Heart right ventricle (tissue), 16 donors: ENCODE results near the gene EPS8. TPM values are rescaled to one million over a fixed set of nuclear protein-coding genes. Genes with fewer than 3 reads are reported as not detected.

Experiments used
- ATAC-seq, 8 donors: fragments of 200-7000 bp; cut with Tn5 transposase; one replicate each; pipeline ENCODE4 v1.9.1; 2020; ENCODE audit warnings: mild to moderate bottlenecking in 8 of 8, moderate library complexity in 8 of 8, moderate number of reproducible peaks in 1 of 8
- DNase-seq, 2 donors: peaks; one replicate each; pipeline ENCODE4 v3.0.0-alpha.2; 2020
- H3K27ac ChIP-seq, 10 donors: fragments of 200-600 bp; sonication (generic) in 2 of 10; one replicate each; pipeline versions ENCODE4 v1.5.0 to v1.8.0; 2020 to 2022; ENCODE audit warnings: mild to moderate bottlenecking in 3 of 10
- H3K27me3 ChIP-seq, 7 donors: fragments of 200-600 bp; one replicate each; pipeline ENCODE4 v1.8.0; 2021 to 2022; ENCODE audit warnings: mild to moderate bottlenecking in 2 of 7
- H3K36me3 ChIP-seq, 9 donors: fragments of 200-600 bp; sonication (generic) in 1 of 9; one replicate each; pipeline versions ENCODE4 v1.5.0 to v1.8.0; 2020 to 2022; ENCODE audit warnings: mild to moderate bottlenecking in 2 of 9
- H3K4me1 ChIP-seq, 9 donors: fragments of 200-600 bp; sonication (generic) in 1 of 9; one replicate each; pipeline versions ENCODE4 v1.5.0 to v1.8.0; 2020 to 2022; ENCODE audit warnings: mild to moderate bottlenecking in 4 of 9
- H3K4me3 ChIP-seq, 10 donors: fragments of 200-600 bp; sonication (generic) in 2 of 10; one replicate each; pipeline versions ENCODE4 v1.5.0 to v1.8.0; 2020 to 2022; ENCODE audit warnings: mild to moderate bottlenecking in 7 of 10, moderate library complexity in 2 of 10
- H3K9me3 ChIP-seq, 11 donors: fragments of 200-600 bp in 10 of 11; sonication (generic) in 2 of 11; one replicate each; pipeline versions ENCODE4 v1.5.0 to v1.8.0; 2013 to 2022; ENCODE audit warnings: mild to moderate bottlenecking in 2 of 11, control low read depth in 1 of 11, moderate library complexity in 1 of 11
- CTCF ChIP-seq, 9 donors: fragments of 200-600 bp; sonication (generic) in 2 of 9; IDR thresholded peaks; one replicate each; pipeline versions ENCODE4 v1.5.0 to v1.8.0; 2021 to 2022; ENCODE audit warnings: antibody characterized with exemption in 9 of 9, mild to moderate bottlenecking in 5 of 9, moderate library complexity in 1 of 9
- WGBS, 2 donors: extraction: QIAGEN DNeasy Blood & Tissue Kit; methylation state at CpG; one replicate each; pipeline ENCODE4 v1.1.7; 2013; ENCODE audit warnings: inconsistent platforms in 1 of 2; 5-methylcytosine and 5-hydroxymethylcytosine counted together
- intact Hi-C, 10 donors: fragments of 100-400 bp; cut with DNase I; formaldehyde crosslinking; loops; one replicate each; pipeline versions ENCODE4 v1.11.1 to v1.14.2; 2022
- polyA plus RNA-seq, 2 donors: library from polyadenylated mRNA; stranded (reverse); fragments of 200-250 nt; gene quantifications; one replicate each; pipeline ENCODE4 v1.2.3, GENCODE V29; 2013
- total RNA-seq, 10 donors: library from RNA; stranded (reverse); fragmentation: NEBNext Ultra II Directional in 3 of 10; extraction: Animal tissue kit (Norgen Biotek cat#: 25700) in 3 of 10; gene quantifications; one replicate each; pipeline versions ENCODE4 v1.2.1 to v1.2.4, GENCODE V29; 2021 to 2023
- donor health status: Arrhythmogenic right ventricular cardiomyopathy.
- donor health status: ischemic (EF 13 %, LVEDD 7.1; RV severe dilation, severe dysfunction).
- donor health status: healthy with polysubstance abuse.
- donor health status: DM: no; HTN: yes; CAD: no.
- donor health status: DM: no; HTN: no; CAD: no.
- donor health status: ischemic (EF 25% LVEDD 6.9; RV normal size, moderate dysfunction).
- donor health status: ischemic (EF 25% LVEDD 5.7; RV mildly dilated, moderate dysfunction).
- donor health status: healthy.
- donor health status: DM: yes; HTN: yes; CAD: no.
- donor health status: Ischemic cardiomyopathy.
- donor health status: ischemic (EF 35%, LVEDD 5.7; RV mildly dilated, moderate dysfunction).
- donor health status: nonischemic (EF 11% LVEDD 7.7; RV severe dilation, severe dysfunction).
- donor health status: DM: yes; HTN: yes; CAD: no.
- donor health status: PGD.
- donor health status: ischemic (EF 29% LVEDD 5.4; RV normal size, mild dysfunction).
- donor health status: nonischemic (EF 23%, LVEDD 6.1; RV moderate dilation, normal function).

The EPS8 gene
- total and polyA plus RNA-seq, 12 donors, result 7.7 to 38.6 (median 15.7) TPM

GRCh38 chr12:15757553-15758255 lies 31.5 kb downstream of the EPS8 start:
- no peak for TF ChIP-seq CTCF (IDR thresholded peaks at IDR 0.05)
- Histone ChIP-seq H3K4me3 (no peak overlapping the region), H3K9me3 (peaks cover 0 to 17% (median 0%) of the 10 kb centered on the region in 11 donors), H3K36me3 (no peaks in the 10 kb centered on the region), H3K27ac (peak overlapping the region in 1 of 10 donors; percentile 26), H3K4me1 (peaks cover 0 to 24% (median 0%) of the 10 kb centered on the region in 9 donors), H3K27me3 (no peaks in the 10 kb centered on the region)
- ATAC-seq (peak in 3 of 8 donors; percentile 26 to 90 (median 34)), DNase-seq (no peak)
- intact Hi-C loops, result no loop called here
- WGBS, 2 donors, result 93 to 94% methylated on average over 7 of the region's 7 CpGs

- H3K27me3 ChIP-seq, result no peaks in the 10 kb centered on the region
- intact Hi-C loops, result no loop called here
- peaks cover 0 to 12% (median 0%) of the 10 kb centered on the region in 11 donors for H3K9me3 ChIP-seq
- no peak for TF ChIP-seq CTCF (IDR thresholded peaks at IDR 0.05)
- no peak overlapping the region for H3K4me3 ChIP-seq
- DNase-seq (no peak), ATAC-seq (no peak)
- 59 to 68% methylated on average over 1 of the region's 1 CpG for WGBS, 2 donors
- H3K4me1 ChIP-seq, result peaks cover 0 to 27% (median 0%) of the 10 kb centered on the region in 9 donors
- no peak overlapping the region for H3K27ac ChIP-seq
- H3K36me3 ChIP-seq, result no peaks in the 10 kb centered on the region
Measured at GRCh38 chr12:15756822-15757221, 32.4 kb downstream of the EPS8 start.

GRCh38 chr12:15754233-15754632 lies 35.0 kb downstream of the EPS8 start:
- H3K9me3 ChIP-seq, result no peaks in the 10 kb centered on the region
- no peaks in the 10 kb centered on the region for H3K36me3 ChIP-seq
- no peak for TF ChIP-seq CTCF (IDR thresholded peaks at IDR 0.05)
- peaks cover 0 to 38% (median 0%) of the 10 kb centered on the region in 9 donors for H3K4me1 ChIP-seq
- intact Hi-C loops, result no loop called here
- H3K4me3 ChIP-seq, result no peak overlapping the region
- H3K27ac ChIP-seq, result peak overlapping the region in 1 of 10 donors; percentile 8
- DNase-seq (no peak), ATAC-seq (no peak)
- WGBS, 2 donors, result 61 to 84% methylated on average over 2 of the region's 2 CpGs
- H3K27me3 ChIP-seq, result no peaks in the 10 kb centered on the region

GRCh38 chr12:15752785-15753184 lies 36.4 kb downstream of the EPS8 start:
- no peak for ATAC-seq

More at GRCh38 chr12:15752785-15753184, 36.4 kb downstream of the EPS8 start:
- Histone ChIP-seq H3K4me1 (peaks cover 0 to 38% (median 2%) of the 10 kb centered on the region in 9 donors), H3K4me3 (no peak overlapping the region), H3K9me3 (no peaks in the 10 kb centered on the region), H3K36me3 (no peaks in the 10 kb centered on the region), H3K27ac (no peak overlapping the region), H3K27me3 (no peaks in the 10 kb centered on the region)
- no peak for DNase-seq
- no peak for TF ChIP-seq CTCF (IDR thresholded peaks at IDR 0.05)
- intact Hi-C loops, result no loop called here
